Measurements from ENCODE around the gene PRLR.
"Not testable (repeated sequence)": the region's sequence is repeated elsewhere in the genome, so short reads cannot be mapped to it uniquely, and the experiment has no call there.

The PRLR gene
- 0 to 0.09 reads per million in 2 experiments for total RNA-seq

- DNase-seq (ENCODE audit: low read depth): no peak
Measured at GRCh38 chr5:35230038-35230611, at the start of gene PRLR. Gene PRLR, minus strand, starts transcription at chr5:35230487. Its CDS starts 140,867 bp downstream, at chr5:35089620.

DNA sequence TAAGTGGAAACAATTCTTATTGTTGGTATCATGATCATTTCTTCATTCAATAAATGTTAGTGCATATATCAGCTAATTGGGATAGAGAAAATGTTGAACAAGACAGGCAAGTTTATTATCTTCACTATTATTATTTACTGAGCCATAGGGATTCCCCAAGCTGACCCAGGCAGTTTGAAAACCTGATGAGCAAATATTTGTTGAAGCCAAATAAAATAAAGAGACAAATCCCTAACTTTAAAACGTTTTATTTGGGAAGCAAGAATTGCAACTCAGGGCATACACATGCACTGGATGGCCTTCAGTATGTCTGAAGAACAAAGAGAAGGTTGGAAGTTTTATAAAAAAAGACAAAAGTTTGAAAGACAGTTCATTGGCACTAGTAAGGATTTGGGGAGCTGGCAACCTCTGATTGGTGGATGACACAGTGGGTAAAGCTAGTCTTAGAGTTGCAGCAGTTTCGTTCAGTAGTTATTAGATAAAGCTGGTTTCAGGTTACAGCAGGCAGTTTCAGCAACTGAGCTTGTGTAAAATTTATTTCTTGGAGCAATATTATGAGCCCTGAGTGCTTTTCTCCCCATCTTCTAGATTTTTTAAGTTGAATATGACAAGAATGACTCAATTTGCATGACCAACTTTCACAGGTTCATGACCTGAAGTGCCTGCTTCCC lies 44.7 kb upstream of the PRLR start:
- DNase-seq (ENCODE audit: low read depth): no peak

DNA sequence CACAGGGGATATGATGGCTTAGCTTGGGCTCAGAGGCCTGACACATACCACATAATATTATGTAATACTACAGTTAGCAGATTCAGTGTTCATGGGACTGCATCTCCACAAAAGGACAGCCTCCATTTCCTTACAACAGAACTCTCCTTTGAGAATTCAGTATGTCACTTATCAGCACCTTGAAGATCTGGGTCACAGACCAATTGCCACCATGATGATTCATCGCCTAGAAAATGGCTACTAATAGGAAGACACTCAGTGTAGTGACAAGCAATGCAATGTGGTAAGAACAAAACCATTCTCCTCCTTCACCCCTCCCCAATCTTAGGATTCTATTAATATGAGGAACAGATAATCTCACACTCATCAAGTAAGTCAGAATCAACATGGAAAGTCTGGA lies 38.7 kb upstream of the PRLR start:
- no peak for DNase-seq (ENCODE audit: low read depth)

DNA sequence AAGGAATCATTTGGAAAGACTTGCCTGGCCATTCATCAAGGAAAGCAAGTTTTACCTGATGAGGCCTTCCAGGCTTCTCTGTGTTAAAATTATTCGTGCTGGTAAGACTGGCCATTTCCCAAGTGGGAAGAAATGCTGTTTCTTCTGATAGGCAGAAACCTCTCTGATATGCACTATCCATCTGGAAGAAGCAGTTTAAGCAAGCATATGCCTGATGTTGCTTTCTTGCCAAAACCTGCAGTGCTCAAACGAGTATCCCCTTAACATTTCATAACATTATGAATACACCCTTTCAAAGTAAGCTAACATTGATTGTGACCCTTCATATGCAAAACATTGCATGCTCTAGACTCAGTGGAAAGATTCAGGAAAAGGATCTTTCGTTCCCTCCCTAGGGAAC lies 36.0 kb upstream of the PRLR start:
- DNase-seq (ENCODE audit: low read depth): no peak

DNA sequence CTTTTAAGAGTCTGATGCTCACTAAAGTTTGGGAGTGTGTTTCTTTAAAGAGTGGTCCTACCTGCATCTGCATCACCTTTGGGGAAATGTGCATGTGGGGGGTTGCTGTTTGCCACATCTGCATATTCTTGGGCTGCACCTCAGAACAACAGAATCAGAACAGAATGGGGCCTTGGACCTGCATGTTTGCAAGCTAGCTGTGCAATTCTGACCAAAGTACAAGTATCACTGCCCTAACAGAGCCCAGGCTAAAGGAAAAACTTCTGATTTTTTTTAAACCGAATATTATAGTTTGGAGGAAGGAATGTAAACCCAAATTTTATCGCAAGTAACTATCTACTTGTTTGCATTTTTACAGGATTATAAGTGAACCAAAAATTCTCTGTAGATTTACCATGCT lies 34.2 kb upstream of the PRLR start:
- no peak for DNase-seq (ENCODE audit: low read depth)

- DNase-seq (ENCODE audit: low read depth): no peak
Measured at GRCh38 chr5:35263266-35263877, 33.1 kb upstream of the PRLR start.

DNA sequence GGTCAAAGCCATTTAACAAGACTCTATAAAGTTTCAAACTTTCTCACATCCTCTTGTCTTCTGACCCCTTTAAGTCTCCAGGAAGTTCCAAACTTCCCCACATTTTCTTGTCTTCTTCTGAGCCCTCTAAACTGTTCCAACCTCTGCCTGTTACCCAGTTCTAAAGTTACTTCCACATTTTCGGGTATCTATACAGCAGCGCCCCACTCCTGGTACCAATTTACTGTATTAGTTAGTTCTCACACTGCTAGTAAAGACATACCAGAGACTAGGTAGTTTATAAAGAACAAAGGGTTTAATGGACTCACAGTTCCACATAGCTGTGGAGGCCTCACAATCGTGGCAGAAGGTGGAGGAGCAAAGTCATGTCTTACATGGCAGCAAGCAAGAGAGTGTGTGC lies 23.3 kb upstream of the PRLR start:
- no peak for DNase-seq (ENCODE audit: low read depth)

DNA sequence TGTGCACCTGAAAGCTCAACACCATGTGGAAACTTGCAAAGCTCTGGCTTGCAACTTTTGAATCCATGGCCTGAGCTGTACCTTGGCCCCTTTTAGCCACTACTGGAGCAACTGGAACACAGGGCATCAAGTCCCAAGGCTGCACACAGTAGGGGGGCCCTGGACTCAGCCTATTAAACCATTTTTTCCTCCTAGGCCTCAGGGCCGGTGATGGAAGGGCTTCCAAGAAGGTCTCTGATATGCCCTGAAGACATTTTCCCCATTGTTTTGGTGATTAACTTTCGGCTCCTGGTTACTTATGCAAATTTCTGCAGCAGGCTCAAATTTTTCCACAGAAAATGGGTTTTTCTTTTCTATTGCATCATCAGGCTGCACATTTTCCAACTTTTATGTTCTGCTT lies 22.7 kb upstream of the PRLR start:
- DNase-seq (ENCODE audit: low read depth): no peak

- no peak for DNase-seq (ENCODE audit: low read depth)
Measured at GRCh38 chr5:35248843-35249780, 18.8 kb upstream of the PRLR start.

GRCh38 chr5:35247648-35248034 lies 17.4 kb upstream of the PRLR start:
- no peak for DNase-seq (ENCODE audit: low read depth)

GRCh38 chr5:35246900-35247647 lies 16.8 kb upstream of the PRLR start:
- DNase-seq (ENCODE audit: low read depth): no peak

- no peak for DNase-seq (ENCODE audit: low read depth)
Measured at GRCh38 chr5:35246411-35246810, 16.1 kb upstream of the PRLR start.

DNA sequence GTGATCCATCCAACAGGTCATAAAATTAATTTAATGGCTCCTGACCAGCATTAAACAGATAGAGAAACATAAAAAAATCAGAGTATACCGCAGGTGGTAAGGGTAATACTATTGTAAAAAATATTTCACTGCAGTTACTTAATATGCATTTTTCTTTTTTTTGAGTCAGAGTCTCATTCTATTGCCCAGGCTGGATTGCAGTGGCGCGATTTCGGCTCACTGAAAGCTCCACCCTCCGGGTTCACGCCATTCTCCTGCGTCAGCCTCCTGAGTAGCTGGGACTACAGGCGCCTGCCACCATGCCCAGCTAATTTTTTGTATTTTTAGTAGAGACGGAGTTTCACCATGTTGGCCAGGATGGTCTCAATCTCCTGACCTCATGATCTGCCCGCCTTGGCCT lies 15.1 kb upstream of the PRLR start:
- not testable (repeated sequence) for DNase-seq (ENCODE audit: low read depth)

- no peak for DNase-seq (ENCODE audit: low read depth)
Measured at GRCh38 chr5:35244171-35244570, 13.9 kb upstream of the PRLR start.

DNA sequence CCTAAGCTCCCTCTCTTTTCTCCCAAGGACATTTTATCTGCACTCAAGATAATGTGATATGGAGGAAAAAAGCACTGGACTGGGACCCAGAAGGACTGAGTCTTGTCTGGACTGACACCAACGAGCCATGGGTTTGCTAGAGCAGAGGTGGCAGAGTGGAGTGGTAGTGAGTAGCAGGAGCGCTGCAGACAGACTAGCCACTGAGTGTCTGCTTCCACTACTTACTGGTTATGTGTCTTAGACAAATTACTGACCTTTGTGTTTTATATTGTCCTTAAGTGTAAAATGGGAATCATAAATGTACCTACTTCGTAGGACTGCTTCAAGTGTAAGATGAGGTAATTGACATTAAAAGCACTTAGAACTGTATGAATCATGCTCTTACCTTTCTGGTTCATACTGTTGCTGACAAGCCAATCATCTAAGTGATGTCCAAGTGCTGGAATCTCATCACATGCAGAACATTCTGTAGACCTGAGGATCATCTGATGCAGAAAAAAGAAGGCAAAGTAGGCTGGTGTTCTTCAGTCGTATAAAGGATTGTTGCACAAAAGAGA lies 12.5 kb upstream of the PRLR start:
- DNase-seq (ENCODE audit: low read depth): no peak

DNA sequence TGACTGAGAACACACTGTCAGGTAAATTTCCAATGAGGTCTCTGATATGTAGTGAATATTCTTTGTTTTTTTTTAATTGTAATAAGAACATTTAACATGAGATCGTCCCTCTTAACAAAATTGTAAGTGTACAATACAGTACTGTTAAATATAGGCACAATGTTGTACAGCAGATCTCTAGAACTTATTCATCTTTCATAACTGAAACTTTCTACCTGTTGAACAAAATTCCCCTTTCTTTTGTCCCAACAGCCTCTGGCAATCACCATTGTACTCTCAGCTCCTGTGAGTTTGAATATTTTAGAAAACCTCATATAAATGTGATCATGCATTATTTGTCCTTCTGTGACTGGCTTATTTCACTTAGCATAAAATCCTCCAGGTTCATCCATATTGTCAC lies 10.6 kb upstream of the PRLR start:
- no peak for DNase-seq (ENCODE audit: low read depth)

DNA sequence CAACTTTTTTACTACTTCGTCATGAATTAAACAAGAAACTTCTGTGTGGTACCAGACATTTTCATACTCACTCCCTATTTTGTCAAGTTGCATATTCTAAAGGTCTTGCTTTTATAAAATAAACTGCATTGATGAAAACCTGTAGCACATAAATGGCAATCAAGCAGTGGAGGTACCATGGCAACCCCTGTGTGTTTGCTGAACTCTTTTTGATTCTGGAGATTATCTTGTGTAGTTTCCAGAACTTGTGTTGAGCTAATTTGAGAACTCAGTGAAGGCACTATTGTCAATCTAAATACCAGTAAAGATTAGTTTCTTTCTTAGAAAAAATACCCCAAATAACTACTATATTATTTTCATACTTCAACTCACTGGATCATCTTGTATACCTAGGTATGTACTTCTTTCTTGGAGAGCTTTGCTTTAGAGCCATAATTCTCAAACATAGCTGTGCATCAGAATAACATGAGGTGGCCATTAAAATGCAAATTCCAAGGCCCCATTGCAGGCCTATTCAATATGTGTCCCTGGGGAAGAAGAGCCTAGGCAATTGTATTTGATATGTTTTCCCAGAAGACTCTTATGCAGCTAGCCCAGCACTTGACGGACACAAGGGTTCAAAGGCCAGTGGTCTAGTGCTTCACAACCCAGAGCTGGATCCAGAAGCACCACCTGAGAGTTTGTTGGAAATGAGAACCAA lies 9.8 kb upstream of the PRLR start:
- no peak for DNase-seq (ENCODE audit: low read depth)

DNA sequence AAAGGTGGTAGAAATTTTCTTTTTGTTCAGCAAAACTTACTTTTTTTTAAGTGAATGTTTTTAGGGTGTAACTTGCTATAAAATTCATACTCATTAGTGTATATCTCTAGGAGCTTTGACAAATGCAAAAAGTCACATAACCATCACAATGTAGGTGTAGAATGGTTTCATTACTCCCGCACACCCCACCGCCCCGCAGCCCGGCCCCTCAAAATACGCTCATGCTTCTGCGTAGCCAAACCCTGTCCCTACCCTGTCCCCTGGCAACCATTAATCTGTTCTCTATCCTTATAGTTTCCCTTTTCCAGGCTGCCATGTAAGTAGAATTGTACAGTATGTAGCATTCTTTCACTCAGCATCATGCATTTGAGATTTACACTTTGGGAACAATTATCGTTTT lies 9.2 kb upstream of the PRLR start:
- DNase-seq (ENCODE audit: low read depth): no peak

DNA sequence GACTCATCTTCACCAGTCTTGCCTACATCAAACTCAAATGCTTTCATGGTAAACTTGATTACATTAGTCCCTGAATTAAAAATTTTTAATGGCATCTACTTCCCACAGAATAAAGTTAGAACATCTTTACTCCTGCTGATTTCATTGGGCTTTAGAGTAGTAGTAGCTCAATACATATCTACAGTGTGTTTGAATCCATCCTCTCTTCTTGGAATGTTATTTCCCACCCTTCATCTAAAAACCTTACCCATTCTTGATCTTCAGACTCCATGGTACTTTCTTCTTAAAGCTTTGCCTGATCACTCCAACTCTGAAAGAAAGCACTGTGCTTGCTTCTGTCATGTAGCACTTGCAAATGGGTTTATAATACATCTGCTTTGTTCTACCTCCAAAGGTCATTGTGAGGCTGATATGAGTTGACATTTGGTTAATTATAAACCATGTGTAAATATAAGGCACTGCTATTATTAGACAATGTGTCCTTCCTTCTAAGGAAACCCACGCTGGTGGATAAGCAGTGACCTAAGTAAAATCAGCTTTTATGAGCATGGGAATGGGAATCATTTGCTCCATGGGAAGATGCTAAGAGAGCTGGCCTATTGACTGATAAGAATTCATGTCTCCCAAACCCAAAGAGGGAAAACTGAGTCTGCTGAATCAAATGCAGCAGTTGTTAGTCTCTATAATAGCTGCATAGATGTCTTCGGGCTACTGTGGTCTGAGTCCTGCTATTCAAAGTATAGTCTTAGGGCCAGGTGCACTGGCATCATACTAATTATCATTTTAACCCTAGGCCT lies 7.5 kb upstream of the PRLR start:
- DNase-seq (ENCODE audit: low read depth): no peak

DNA sequence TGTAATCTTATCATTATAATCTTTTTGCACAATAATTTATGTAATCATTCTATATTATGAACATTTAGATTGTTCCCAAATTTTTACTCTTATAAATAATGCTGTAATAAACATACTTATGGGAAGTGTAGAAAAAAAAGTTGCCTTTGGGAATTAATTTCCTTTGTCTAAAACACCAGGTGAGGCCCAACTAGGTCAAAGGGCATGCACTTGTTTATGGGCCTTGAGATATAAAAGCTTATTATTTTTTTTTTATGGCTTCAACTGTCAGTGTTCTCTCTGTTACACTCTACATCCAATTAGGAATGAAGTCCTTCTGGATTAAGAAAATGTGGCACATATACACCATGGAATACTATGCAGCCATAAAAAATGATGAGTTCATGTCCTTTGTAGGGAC lies 6.5 kb upstream of the PRLR start:
- DNase-seq (ENCODE audit: low read depth): no peak

Data from T follicular helper cell (primary cell).